Mesothelial cell of epicardium (in vitro differentiated cells): ENCODE results near the gene CLDN16. TPM values are rescaled to one million over a fixed set of nuclear protein-coding genes. Genes with fewer than 3 reads are reported as not detected.

Source experiments
- DNase-seq, 2 experiments: peaks; one replicate each; pipeline ENCODE4 v3.0.0; 2021; ENCODE audit warnings: low spot score in 2 of 2; ENCODE audit not compliant: unreplicated experiment in 2 of 2
- H3K27ac Mint-ChIP-seq: 2 replicates; pipeline ENCODE4 v1.8.0; 2021; ENCODE audit warnings: mixed read lengths
- H3K27me3 Mint-ChIP-seq: 2 replicates; pipeline ENCODE4 v1.8.0; 2021; ENCODE audit warnings: low read depth, mixed read lengths
- H3K36me3 Mint-ChIP-seq: 2 replicates; pipeline ENCODE4 v1.8.0; 2021; ENCODE audit warnings: mixed read lengths
- H3K4me1 Mint-ChIP-seq: 2 replicates; pipeline ENCODE4 v1.8.0; 2021; ENCODE audit warnings: mixed read lengths
- H3K4me3 Mint-ChIP-seq: 2 replicates; pipeline ENCODE4 v1.8.0; 2021; ENCODE audit warnings: mild to moderate bottlenecking, moderate library complexity, mixed read lengths
- H3K9me3 Mint-ChIP-seq: 2 replicates; pipeline ENCODE4 v1.8.0; 2021; ENCODE audit warnings: mixed read lengths
- CTCF ChIP-seq: fragments of 200-600 bp; sonication (generic); IDR thresholded peaks from one replicate; pipeline ENCODE4 v1.5.0; 2021; ENCODE audit warnings: antibody characterized with exemption; ENCODE audit not compliant: unreplicated experiment
- total RNA-seq: library from RNA; stranded (reverse); gene quantifications from 3 replicates; pipeline ENCODE4 v1.2.1, GENCODE V29; 2021

CLDN16 gene
- total RNA-seq, 1 donor from 2014 or later: 0.11 TPM

- H3K36me3 Mint-ChIP-seq: no peaks in the 10 kb centered on the region
- H3K27ac Mint-ChIP-seq: peak overlapping the region; percentile 31
- DNase-seq: no peak
- peaks cover 18% of the 10 kb centered on the region for H3K4me1 Mint-ChIP-seq
- H3K4me3 Mint-ChIP-seq: no peak overlapping the region
- H3K27me3 Mint-ChIP-seq: no peaks in the 10 kb centered on the region
- peaks cover 9% of the 10 kb centered on the region for H3K9me3 Mint-ChIP-seq
- TF ChIP-seq CTCF: no peak
Observed at GRCh38 chr3:190370369-190370768, 17.6 kb upstream of the CLDN16 start.

GRCh38 chr3:190371152-190371551 lies 16.8 kb upstream of the CLDN16 start:
- DNase-seq: no peak
- no peak overlapping the region for H3K27ac Mint-ChIP-seq
- TF ChIP-seq CTCF: no peak
- H3K36me3 Mint-ChIP-seq: no peaks in the 10 kb centered on the region
- peaks cover 18% of the 10 kb centered on the region for H3K4me1 Mint-ChIP-seq
- H3K4me3 Mint-ChIP-seq: no peak overlapping the region
- H3K9me3 Mint-ChIP-seq: peaks cover 9% of the 10 kb centered on the region
- H3K27me3 Mint-ChIP-seq: no peaks in the 10 kb centered on the region

GRCh38 chr3:190375246-190375645 lies 12.7 kb upstream of the CLDN16 start:
- Mint-ChIP-seq H3K36me3 (no peaks in the 10 kb centered on the region), H3K4me1 (peaks cover 15% of the 10 kb centered on the region), H3K27me3 (peaks cover 2% of the 10 kb centered on the region), H3K4me3 (no peak overlapping the region), H3K27ac (no peak overlapping the region), H3K9me3 (no peaks in the 10 kb centered on the region)
- no peak for TF ChIP-seq CTCF
- no peak for DNase-seq

GRCh38 chr3:190375671-190376070 lies 12.3 kb upstream of the CLDN16 start:
- Mint-ChIP-seq H3K4me1 (peaks cover 11% of the 10 kb centered on the region), H3K9me3 (no peaks in the 10 kb centered on the region), H3K4me3 (no peak overlapping the region), H3K27ac (no peak overlapping the region), H3K36me3 (no peaks in the 10 kb centered on the region), H3K27me3 (peaks cover 2% of the 10 kb centered on the region)
- DNase-seq: no peak
- no peak for TF ChIP-seq CTCF

DNA sequence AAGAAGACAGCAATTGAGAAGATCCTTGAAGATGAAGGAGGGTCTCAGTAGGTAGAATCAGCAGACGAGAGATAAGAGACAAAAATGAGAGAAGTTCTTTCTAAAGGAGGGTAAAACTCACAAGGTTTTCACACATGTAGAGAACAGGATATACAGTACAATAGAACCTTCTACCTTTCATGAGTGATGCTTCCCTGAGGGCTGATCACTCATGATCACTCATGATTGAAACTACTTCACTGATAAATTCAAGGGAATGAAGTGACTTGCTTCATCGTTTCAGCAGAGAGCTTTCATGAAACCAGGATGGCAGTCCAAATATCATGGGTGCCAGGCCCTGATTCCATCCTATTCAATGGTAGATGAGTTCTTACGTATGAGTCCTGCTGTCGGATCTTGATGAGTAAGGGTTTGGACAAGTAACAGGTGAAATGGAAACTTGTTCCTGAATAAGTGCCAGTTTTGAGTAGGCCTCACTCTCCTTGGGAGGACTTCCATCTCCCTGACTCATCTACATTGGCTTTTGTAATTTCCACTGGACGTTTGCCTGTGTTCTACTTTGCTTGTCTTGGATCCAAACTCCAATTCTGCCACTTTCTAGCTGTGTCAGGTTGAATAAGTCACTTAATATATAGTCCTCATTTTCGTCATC lies 9.6 kb upstream of the CLDN16 start:
- H3K27me3 Mint-ChIP-seq: peaks cover 2% of the 10 kb centered on the region
- no peak overlapping the region for H3K27ac Mint-ChIP-seq
- no peak overlapping the region for H3K4me3 Mint-ChIP-seq
- no peaks in the 10 kb centered on the region for H3K9me3 Mint-ChIP-seq
- H3K36me3 Mint-ChIP-seq: no peaks in the 10 kb centered on the region
- no peak for DNase-seq
- H3K4me1 Mint-ChIP-seq: peaks cover 11% of the 10 kb centered on the region
- TF ChIP-seq CTCF: no peak

- no peak for DNase-seq
- Mint-ChIP-seq H3K4me3 (no peak overlapping the region), H3K9me3 (no peaks in the 10 kb centered on the region), H3K27me3 (peaks cover 2% of the 10 kb centered on the region), H3K27ac (no peak overlapping the region), H3K36me3 (no peaks in the 10 kb centered on the region), H3K4me1 (peaks cover 11% of the 10 kb centered on the region)
- no peak for TF ChIP-seq CTCF
Observed at GRCh38 chr3:190380184-190380583, 7.8 kb upstream of the CLDN16 start.
